ENCODE results near the gene BRD1.
"Not testable (repeated sequence)": the region's sequence is repeated elsewhere in the genome, so short reads cannot be mapped to it uniquely, and the experiment has no call there.

The BRD1 gene

DNA sequence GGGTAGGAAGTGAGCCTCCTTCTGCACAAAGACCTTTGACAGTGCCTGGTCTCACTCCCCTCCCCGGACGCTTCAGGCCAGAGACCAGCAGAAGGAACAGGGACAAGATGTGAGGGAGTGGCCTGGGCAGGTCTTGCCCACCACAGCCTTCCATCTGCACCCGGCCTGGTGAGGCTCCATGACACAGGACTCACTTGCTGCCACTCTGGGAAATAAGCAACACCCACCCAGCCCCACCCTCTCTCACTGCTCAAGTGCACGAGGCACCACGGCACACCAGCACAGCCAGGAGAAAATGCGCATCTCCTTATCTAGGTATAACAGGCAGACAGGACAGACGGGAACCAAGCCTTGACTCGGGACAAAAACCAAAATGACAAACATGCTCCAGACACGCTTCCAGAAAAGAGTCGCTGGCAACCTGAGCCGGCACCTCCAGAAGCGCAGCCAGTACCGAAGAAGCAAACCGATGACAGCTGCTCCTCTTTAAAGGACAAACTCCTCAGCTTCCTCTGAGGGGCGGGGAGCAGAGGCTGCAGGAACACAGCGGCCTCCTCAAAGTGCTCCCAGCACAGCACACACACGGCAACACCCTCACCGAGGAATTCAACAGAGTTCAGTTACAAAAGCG lies 41.7 kb downstream of the BRD1 start:
- TF ChIP-seq, protein P1, sequence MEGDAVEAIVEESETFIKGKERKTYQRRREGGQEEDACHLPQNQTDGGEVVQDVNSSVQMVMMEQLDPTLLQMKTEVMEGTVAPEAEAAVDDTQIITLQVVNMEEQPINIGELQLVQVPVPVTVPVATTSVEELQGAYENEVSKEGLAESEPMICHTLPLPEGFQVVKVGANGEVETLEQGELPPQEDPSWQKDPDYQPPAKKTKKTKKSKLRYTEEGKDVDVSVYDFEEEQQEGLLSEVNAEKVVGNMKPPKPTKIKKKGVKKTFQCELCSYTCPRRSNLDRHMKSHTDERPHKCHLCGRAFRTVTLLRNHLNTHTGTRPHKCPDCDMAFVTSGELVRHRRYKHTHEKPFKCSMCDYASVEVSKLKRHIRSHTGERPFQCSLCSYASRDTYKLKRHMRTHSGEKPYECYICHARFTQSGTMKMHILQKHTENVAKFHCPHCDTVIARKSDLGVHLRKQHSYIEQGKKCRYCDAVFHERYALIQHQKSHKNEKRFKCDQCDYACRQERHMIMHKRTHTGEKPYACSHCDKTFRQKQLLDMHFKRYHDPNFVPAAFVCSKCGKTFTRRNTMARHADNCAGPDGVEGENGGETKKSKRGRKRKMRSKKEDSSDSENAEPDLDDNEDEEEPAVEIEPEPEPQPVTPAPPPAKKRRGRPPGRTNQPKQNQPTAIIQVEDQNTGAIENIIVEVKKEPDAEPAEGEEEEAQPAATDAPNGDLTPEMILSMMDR (IDR thresholded peaks at IDR 0.05; ENCODE audit: control extremely low read depth, extremely low read depth, low read depth, missing control alignments) = no peak
- DNase-seq (ENCODE audit: extremely low spot score) = no peak
- ChIA-PET POLR2A (no interaction called here), CTCF (no interaction called here)

DNA sequence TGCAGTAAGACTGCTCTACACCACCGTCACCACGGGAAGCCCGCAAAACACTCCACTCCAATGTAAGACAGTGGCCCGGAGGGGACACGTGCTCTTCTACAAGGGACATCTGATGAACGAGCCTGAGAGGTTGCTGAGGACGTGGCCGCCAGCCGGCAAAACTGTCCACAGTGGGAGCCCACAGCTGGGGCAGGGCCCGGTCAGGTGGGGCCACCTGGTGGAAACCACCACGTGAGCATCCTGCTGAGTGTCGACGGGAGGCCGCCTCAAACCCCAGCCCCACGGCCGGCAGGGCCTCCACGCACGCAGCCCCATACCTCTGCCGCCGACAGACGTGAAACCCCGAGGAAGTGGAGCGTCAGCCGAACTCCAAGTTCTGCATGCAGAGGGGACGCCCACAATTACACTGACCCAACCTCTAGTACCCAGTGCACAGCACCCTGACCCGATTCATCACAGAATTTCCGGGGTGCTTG lies 42.6 kb downstream of the BRD1 start:
- TF ChIP-seq, protein P1 (IDR thresholded peaks at IDR 0.05; ENCODE audit: control extremely low read depth, extremely low read depth, low read depth, missing control alignments) = no peak
- ChIA-PET CTCF (no interaction called here), POLR2A (no interaction called here)
- DNase-seq (ENCODE audit: extremely low spot score) = no peak

DNA sequence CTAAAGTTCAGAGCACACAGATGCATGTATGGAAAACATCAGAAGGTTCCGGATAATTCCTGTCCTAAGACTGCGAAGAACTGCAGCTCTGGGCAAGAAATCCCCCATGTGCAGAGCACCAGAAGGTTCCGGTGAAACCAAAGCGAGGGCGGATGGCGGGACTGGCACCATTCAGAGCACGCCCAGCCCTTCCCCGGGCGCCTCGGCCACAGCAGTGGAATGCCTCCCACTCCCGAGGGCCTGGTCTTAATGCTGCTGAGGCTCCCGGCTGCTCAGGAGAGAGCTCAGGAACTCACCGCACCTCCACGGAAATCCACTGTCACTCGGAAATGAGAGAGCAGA lies 43.1 kb downstream of the BRD1 start:
- no peak for DNase-seq (ENCODE audit: extremely low spot score)
- TF ChIP-seq, protein P1 (IDR thresholded peaks at IDR 0.05; ENCODE audit: control extremely low read depth, extremely low read depth, low read depth, missing control alignments) = no peak
- ChIA-PET CTCF (no interaction called here), POLR2A (no interaction called here)

DNA sequence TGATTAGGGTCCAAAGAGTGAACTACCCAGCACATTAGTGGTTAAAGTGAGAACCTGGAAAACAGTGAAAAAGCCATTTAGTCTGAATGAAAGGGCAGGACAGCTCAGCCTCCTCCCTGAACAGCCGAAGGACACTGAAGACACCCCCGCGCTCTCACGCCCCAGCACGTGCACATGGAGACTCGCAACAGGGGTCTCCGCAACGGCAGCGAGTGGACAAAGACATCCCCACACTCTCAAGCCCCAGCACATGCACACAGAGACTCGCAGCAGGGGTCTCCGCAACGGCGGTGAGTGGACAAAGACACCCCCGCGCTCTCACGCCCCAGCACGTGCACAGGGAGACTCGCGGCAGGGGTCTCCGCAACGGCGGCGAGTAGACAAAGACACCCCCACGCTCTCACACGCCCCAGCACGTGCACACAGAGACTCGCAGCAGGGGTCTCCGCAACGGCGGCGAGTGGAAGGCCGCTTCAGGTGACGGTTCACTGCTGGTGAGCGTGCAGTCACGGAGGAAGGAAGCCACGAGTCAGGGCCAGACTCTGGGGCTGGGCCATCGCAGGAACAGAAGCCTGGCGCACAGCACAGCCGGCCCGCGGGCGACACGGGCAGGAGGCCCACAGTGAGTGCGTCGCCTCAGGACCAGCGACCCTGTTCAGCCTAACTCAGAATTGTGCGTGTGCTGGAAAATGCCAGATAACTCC lies 43.6 kb downstream of the BRD1 start:
- CTCF ChIA-PET = no interaction called here
- POLR2A ChIA-PET = no interaction called here
- DNase-seq (ENCODE audit: extremely low spot score) = no peak
- TF ChIP-seq, protein P1 (IDR thresholded peaks at IDR 0.05; ENCODE audit: control extremely low read depth, extremely low read depth, low read depth, missing control alignments) = no peak

DNA sequence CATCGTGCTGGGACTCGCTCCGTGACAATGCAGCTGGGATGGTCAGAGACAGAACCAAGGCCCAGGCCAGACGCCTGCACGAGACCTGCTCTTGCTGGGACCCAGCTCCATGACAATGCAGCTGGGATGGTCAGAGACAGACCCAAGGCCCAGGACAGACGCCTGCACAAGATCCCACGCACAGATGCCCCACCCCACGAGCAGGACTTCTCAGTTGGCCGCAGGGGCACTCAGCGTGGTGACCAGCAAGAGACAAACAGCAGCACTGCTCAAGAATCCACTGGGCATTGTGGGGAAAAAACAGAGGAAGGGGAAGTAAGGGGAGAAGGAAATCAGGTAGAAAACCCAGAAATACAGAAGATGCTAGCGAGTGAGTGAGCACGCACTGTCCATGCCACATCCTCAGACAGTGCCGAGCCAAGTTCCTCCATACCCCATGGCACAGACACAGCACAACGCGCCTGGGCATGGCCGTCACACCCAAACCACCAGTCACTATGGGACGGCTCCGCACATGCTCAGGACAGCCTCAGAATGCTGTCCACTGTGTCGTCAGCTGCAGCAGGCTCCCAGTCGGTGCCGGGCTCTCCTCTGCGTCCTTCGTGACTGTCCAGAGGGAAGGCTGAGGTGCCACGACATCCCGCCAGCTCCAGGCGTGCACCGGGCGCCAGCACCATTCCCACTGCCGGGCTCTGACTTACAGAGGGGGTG lies 44.5 kb downstream of the BRD1 start:
- ChIA-PET POLR2A (no interaction called here), CTCF (no interaction called here)
- no peak for DNase-seq (ENCODE audit: extremely low spot score)
- TF ChIP-seq, protein P1 (IDR thresholded peaks at IDR 0.05; ENCODE audit: control extremely low read depth, extremely low read depth, low read depth, missing control alignments) = no peak

DNA sequence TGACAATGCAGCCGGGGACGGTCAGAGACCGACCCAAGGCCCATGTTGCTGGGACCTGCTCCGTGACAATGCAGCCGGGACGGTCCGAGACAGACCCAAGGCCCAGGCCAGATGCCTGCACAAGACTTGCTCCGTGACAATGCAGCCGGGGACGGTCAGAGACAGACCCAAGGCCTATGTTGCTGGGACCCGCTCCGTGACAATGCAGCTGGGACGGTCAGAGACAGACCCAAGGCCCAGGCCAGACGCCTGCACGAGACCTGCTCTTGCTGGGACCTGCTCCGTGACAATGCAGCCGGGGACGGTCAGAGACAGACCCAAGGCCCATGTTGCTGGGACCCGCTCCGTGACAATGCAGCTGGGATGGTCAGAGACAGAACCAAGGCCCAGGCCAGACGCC lies 45.8 kb downstream of the BRD1 start:
- CTCF ChIA-PET; POLR2A ChIA-PET; DNase-seq (ENCODE audit: extremely low spot score): not testable (repeated sequence)

DNA sequence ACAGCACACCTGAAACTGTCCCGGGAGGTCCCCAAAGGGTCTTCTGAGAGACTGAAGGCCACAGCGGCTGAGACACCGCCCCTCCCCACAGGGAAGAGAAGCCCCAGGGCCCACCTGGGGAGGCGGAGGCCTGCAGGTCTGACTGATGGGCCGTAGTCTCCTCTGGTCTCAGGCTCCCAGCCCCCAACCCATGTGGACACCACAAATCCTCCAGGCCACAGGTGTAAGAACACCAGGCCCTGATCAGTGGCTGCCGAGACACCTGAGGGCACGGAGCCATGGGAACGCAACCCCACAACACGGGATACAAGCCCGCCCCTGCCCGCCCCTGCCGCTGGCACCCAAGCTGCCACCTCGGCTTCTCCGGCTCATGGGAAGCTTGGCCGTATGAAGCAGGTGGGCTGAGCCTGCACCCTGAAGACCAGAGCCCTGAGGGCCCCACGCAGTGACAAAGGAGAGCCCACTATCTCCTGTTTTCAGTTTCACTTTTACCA lies 46.3 kb downstream of the BRD1 start:
- ChIA-PET CTCF (no interaction called here), POLR2A (no interaction called here)
- TF ChIP-seq, protein P1 (IDR thresholded peaks at IDR 0.05; ENCODE audit: control extremely low read depth, extremely low read depth, low read depth, missing control alignments) = no peak
- no peak for DNase-seq (ENCODE audit: extremely low spot score)

Data from GM10248 (cell line).